Anterior cingulate cortex (tissue), 58 donors: ENCODE results near the gene TYW1.
"Not testable (repeated sequence)": the region's sequence is repeated elsewhere in the genome, so short reads cannot be mapped to it uniquely, and the experiment has no call there.

Experiments
- DNase-seq, 58 donors: peaks; one replicate each; lab custom pipeline; 2025; lab: John Stamatoyannopoulos, UW

The TYW1 gene

GRCh38 chr7:67114483-67115246 lies 118.0 kb downstream of the TYW1 start:
- not testable (repeated sequence) for DNase-seq

DNA sequence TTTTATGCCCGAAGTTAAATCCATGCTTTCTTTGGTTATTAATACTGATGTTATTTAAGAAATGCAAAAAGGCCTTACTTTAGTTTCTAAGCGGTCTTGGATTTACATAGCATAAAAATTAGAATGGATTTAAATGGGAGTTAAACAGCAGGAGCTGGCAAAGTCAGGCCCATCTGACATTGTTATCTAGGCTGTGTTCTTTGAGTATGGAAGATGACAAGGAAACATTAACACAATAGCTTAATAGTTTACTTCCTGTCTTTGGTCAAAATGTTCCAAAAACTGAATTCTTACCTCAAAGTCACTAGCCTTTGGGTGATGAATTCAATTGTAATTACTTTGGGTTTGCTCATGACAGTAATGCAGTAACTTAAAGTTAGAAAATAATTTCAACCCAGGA lies 123.9 kb downstream of the TYW1 start:
- not testable (repeated sequence) for DNase-seq

GRCh38 chr7:67128257-67128656 lies 131.6 kb downstream of the TYW1 start:
- DNase-seq: not testable (repeated sequence)

GRCh38 chr7:67130766-67131165 lies 134.1 kb downstream of the TYW1 start:
- not testable (repeated sequence) for DNase-seq

- DNase-seq: not testable (repeated sequence)
Observed at GRCh38 chr7:67134912-67135311, 138.3 kb downstream of the TYW1 start.

GRCh38 chr7:67135617-67136486 lies 139.2 kb downstream of the TYW1 start:
- DNase-seq: not testable (repeated sequence)

- not testable (repeated sequence) for DNase-seq
Observed at GRCh38 chr7:67137489-67137888, 140.9 kb downstream of the TYW1 start.

GRCh38 chr7:67139876-67140275 lies 143.2 kb downstream of the TYW1 start:
- DNase-seq: not testable (repeated sequence)

DNA sequence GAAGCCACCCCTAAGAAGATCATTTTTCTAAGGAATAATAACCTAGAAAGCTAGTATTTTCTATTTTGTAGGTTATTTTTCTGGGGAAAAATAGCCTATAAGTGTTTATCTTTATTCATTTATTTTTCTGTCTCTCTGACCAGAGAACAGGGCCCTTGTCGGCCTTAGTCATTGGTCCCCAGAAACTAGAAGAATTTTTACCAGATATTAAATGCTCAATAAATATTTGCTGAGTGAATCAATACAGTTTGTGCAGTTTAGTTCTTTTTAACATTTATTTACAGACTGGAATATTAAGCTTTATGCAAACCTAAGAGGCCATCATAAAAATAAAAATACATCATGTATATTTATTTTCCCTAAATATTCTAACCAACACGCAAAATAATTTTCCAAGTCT lies 144.4 kb downstream of the TYW1 start:
- DNase-seq: not testable (repeated sequence)

DNA sequence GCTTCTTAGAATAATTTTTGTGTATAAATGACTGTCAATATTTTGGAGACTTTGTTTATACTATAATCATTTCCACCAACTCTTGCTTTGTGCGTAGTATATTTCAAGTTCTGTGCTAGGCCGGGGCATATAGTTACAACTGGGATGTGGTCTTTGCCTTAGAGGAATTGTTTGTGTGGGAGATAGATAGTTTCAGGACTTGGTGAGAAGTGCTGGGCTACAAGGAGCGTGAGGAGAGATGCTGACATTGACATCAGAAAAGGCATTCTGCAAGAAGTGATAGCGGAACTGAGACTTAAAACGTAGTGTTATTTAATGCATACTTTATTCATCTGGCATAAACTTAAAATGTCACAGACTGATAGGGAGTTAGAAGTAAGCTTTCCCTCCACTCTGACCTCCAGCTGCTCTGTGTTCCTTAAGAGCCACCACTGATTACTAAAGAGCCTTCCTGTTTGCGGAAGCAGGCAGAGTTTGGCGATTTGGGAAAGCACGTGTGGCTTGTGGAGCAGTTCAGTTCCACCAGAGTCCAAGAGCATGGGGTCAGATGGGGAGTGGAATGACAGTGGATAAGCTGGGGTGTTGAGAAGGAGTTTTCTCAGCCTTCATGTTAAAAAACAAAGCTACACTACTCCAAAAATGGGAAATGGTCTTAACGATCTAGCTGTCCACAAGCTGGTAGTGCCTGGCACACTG lies 146.6 kb downstream of the TYW1 start:
- not testable (repeated sequence) for DNase-seq

DNA sequence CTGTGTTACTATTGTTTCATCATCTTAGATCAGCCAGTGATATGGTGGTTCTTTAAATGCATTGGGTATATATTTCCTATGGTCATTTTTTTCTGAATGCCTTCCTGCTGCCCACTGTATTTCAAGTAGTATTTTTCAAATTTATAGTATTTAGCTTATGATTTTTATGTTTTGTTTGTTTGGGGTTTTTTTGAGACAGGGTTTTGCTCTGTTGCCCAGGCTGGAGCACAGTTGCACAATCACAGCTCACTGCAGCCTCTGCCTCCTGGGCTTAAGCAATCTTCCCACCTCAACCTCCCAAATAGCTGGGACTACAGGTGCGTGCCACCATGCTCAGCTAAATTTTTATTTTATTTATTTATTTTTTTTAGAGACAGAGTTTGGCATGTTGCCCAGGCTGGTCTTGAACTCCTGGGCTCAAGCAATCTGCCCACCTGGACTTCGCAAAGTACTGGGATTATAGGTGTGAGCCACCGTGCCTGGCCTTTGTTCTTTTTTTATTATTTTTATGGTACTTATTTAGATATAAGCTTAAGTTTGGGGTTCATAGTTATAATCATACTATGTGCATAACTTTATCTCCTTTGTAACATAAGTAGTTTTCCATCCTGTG lies 149.1 kb downstream of the TYW1 start:
- not testable (repeated sequence) for DNase-seq

GRCh38 chr7:67149131-67149530 lies 152.5 kb downstream of the TYW1 start:
- DNase-seq: not testable (repeated sequence)

DNA sequence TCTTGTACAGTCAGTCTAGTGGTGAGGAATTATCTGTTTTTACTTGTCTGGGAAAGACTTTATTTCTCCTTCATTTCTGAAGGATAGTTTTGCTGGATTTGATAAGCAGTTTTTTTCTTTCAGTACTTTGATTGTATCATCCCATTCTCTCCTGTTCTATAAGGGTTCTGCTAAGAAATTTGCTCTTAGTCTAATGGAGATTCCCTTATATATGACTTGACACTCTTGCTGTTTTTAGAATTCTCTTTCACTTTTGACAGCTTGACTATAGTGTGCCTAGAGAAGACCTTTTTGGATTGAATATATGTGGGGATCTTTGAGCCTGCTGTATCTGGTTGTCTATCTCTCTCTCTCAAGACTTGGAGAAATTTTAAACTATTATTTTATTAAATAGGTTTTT lies 157.7 kb downstream of the TYW1 start:
- DNase-seq: not testable (repeated sequence)

DNA sequence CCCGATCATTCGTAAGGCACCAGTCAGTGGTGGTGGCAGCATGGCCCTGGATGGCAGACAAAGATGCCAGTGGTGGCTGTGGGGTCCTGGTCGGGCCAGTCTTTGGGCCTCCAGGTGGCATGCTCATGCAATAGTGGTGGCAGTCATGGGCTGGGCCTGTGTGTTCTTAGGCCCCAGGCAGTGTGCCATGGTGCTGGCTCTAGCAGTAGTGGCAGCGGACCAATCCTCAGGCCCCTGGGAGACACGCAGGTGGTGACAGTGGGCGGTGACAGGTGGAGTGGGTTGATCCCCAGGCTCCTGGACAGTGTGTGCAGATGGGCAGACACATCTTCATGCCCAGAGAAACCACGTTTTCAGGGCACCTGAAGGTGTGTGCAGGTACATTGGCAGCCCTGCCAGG lies 159.4 kb downstream of the TYW1 start:
- DNase-seq: not testable (repeated sequence)

- not testable (repeated sequence) for DNase-seq
Observed at GRCh38 chr7:67163285-67163684, 166.7 kb downstream of the TYW1 start.

- DNase-seq: not testable (repeated sequence)
Observed at GRCh38 chr7:67171151-67171550, 174.5 kb downstream of the TYW1 start.

- not testable (repeated sequence) for DNase-seq
Observed at GRCh38 chr7:67176730-67177129, 180.1 kb downstream of the TYW1 start.

- not testable (repeated sequence) for DNase-seq
Observed at GRCh38 chr7:67178915-67179688, 182.5 kb downstream of the TYW1 start.

DNA sequence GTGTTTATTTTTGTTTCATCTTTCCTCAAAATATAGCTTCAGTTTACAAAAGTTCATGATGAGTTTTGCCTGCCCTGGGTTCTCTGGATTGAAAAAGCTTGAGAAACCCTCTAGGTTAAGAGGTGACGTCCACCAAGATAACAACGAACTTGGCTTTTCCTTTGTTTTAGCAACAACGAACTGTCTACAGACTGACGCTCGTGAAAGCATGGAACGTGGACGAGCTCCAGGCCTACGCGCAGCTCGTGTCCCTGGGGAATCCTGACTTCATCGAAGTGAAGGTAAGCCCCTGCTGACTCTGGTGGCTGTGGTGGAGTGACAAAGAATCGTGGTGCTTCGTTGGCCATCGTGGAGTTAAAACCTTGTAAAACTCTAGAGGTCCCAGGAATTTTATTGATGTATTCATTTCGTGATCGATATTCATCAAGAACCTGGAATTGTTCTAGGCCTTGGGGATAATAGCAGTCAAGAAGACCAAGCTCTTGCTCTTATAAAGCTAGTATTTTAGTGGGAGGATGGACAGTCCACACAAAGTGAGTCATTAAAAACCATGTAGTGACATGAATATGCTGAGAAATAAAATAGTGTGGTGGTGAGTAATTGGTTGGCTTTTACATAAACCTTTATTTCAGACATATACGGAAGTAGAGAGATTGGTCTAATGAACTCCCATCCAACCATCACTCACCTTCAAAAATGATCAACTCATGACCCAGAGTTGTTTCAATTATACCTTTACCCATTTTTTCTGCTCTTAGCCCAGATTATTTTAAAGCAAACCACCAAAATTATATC lies 186.5 kb downstream of the TYW1 start:
- DNase-seq: not testable (repeated sequence)
